ENCODE results near the gene FOXI1.

The FOXI1 gene

DNA sequence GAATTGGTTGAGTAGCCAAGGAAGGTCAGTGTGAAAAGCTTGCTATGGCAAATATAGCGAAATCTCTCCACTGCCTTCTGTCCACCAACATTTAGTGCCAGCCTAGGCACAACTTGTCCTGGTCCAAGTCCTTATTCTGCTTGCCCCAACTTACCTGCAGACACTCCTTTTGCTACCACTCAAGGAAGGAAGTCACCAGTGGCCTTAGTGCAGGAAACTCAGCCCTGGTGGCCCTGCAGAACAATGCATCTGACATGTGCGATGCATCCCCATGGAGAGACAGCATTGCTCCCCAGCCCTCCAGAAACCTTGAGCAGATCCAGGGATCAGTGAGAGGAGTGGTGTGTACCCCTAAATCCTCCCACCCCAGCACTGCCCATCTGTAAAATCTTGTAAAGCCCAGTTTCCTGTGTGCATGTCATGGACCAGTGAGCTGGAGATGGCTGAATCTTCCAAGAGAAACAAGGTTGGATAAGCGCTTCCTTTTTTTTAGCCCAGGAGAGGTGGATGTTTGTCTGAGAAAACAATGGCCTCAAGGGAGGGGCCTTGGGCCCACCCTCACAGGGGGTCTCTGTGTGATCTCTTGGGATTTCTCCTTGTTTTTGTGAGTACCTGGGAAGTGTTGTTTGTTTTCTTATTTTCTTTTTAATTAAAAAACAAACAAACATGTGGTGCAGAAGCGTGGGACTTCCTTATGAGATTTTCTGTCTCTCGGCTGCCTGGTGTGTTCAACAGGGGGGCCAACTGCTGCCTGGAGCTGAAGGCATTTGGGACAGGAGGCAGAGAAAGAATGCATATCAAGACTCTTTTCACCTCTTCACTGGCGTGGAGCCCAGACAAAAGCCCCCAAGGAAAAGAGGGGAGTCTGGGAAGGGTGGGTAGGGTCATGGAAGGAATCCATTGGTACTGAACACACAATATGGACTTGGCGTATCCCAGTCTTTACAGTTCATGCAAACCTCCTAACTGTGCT lies 3.6 kb downstream of the FOXI1 start:
- CTCF ChIA-PET, result interaction anchor here (0.6 kb wide), 1 partner anchor 183 kb away, joined by 4 read pairs; no protein-coding TSS in a partner anchor
- no peak overlapping the region for H3K27ac ChIP-seq
- POLR2A ChIA-PET (ENCODE audit: low non-redundant PET), result interaction anchor here (0.5 kb wide), 1 partner anchor 85 kb away, joined by 4 read pairs; no protein-coding TSS in a partner anchor
- no peak for DNase-seq (ENCODE audit: low spot score)
- TF ChIP-seq, protein P1, sequence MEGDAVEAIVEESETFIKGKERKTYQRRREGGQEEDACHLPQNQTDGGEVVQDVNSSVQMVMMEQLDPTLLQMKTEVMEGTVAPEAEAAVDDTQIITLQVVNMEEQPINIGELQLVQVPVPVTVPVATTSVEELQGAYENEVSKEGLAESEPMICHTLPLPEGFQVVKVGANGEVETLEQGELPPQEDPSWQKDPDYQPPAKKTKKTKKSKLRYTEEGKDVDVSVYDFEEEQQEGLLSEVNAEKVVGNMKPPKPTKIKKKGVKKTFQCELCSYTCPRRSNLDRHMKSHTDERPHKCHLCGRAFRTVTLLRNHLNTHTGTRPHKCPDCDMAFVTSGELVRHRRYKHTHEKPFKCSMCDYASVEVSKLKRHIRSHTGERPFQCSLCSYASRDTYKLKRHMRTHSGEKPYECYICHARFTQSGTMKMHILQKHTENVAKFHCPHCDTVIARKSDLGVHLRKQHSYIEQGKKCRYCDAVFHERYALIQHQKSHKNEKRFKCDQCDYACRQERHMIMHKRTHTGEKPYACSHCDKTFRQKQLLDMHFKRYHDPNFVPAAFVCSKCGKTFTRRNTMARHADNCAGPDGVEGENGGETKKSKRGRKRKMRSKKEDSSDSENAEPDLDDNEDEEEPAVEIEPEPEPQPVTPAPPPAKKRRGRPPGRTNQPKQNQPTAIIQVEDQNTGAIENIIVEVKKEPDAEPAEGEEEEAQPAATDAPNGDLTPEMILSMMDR (conservative IDR thresholded peaks at IDR 0.05; ENCODE audit: low read depth), result no peak

DNA sequence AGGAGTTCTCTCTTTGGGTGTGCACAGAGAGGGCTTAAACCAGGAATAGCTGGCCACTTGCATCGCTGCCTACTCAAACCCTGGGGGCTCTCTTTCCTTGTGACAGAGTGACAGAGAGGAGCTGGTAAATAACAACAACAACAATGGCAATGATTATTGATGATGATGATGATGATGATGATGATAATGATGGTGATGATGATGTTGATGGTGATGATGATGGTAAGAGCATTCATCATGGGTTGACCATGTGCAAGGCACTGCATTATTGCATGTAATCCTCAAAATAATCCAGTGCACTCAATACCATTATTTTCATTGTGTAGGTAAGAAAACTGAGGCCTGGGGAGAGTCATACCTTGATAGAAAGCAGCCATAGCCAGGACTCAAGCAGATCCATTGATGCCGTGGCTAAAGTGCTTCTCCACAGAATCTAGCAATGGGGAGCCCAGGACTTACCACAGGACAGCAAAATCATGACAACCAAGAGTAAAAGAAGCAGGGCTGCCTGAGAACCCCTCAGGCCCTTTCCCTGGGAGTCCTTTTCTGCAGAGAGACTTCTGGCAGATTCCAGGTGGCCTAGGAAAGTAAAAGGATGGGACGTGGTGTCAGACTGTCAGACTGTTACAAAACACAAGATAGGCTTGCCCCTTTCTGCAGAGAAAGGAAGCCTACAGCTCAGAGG lies 4.8 kb downstream of the FOXI1 start:
- POLR2A ChIA-PET (ENCODE audit: low non-redundant PET), result no interaction called here
- no peak overlapping the region for H3K27ac ChIP-seq
- TF ChIP-seq, protein P1 (conservative IDR thresholded peaks at IDR 0.05; ENCODE audit: low read depth), result no peak
- CTCF ChIA-PET, result interaction anchor here (0.6 kb wide), 1 partner anchor 182 kb away, joined by 4 read pairs; no protein-coding TSS in a partner anchor
- no peak for DNase-seq (ENCODE audit: low spot score)

DNA sequence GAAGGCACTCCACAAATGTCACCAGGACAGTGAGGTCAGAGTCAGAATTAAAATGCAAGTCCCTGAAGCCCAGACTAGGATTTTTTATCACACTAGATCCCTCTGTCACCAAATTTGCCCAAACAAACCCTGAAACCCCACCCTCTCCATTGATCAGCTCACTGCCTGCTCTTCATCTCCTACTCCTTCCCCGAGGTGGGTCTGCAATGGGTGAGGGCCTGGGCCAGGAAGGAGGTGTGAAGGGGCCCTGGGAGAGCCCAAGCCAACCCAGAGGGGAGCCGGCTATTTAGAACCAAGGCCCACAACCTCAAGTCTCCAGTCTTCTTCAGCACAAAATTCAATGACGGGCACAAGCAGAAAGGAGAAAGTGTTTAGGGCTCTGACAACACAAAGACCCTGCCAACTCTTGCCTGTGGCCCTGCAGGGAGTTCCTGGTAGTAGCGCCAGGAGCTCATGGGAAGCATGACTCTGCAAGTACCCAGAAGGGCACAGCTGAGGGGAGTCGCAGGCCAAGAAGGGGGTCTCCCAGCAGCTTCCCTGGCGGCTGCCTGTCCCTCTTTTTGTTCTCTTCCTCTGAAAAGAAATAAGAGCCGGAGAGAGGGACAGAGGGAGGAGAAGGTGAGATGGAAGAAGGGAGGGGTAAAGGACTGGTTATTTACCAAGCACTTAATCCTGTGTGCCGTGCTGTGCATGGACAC lies 5.5 kb downstream of the FOXI1 start:
- TF ChIP-seq, protein P1 (conservative IDR thresholded peaks at IDR 0.05; ENCODE audit: low read depth), result no peak
- no peak overlapping the region for H3K27ac ChIP-seq
- no peak for DNase-seq (ENCODE audit: low spot score)
- CTCF ChIA-PET, result interaction anchor here (0.6 to 1.0 kb wide), 3 partner anchors 9 to 115 kb away, joined by 3 to 5 read pairs (median 4); no protein-coding TSS in a partner anchor
- POLR2A ChIA-PET (ENCODE audit: low non-redundant PET), result no interaction called here

DNA sequence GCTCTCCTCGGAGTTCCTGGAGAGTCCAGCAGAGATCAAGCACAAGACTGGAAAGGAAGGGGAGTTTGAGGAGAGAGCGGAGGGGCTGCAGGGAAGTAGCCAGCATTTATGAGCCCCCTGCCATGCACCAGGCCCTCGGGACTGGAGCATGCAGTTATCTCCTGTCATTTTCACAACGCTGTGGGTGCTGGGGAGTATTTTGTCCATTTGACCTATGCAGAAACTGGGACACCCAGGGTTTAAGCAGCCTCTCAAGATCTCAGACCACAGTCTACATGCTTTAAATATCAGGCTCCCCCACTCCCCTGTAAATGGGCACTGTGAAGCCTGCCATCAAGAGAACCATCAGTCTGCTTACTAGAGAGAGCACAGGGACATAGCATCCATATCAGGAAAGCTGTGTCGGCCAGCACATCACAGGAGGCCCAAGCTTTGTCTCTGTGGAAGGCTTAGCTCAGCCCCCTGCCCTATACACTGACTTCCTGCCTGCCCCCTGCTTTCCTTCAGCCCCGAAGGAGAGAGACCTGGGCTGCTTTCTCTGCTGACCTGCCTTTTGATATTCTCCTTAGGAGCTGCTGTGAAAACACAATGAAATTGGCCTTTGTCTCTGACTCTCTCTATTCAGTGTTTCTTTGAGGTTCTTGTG lies 7.3 kb downstream of the FOXI1 start:
- DNase-seq (ENCODE audit: low spot score), result no peak
- TF ChIP-seq, protein P1 (conservative IDR thresholded peaks at IDR 0.05; ENCODE audit: low read depth), result no peak
- CTCF ChIA-PET, result interaction anchor here (1.2 kb wide), 1 partner anchor 71 kb away, joined by 6 read pairs; no protein-coding TSS in a partner anchor
- no peak overlapping the region for H3K27ac ChIP-seq
- POLR2A ChIA-PET (ENCODE audit: low non-redundant PET), result no interaction called here

GRCh38 chr5:170113522-170113900 lies 7.8 kb downstream of the FOXI1 start:
- ChIA-PET CTCF (interaction anchor here (0.7 to 1.2 kb wide), 2 partner anchors 71 to 307 kb away, joined by 3 to 6 read pairs; no protein-coding TSS in a partner anchor), POLR2A (ENCODE audit: low non-redundant PET) (no interaction called here)
- DNase-seq (ENCODE audit: low spot score), result no peak
- no peak overlapping the region for H3K27ac ChIP-seq
- TF ChIP-seq, protein P1 (conservative IDR thresholded peaks at IDR 0.05; ENCODE audit: low read depth), result no peak

Measured in RWPE1 (cell line).